Epithelial cell of proximal tubule (primary cell): ENCODE measurements around the gene STUB1. TPM values are rescaled to one million over a fixed set of nuclear protein-coding genes. Genes with fewer than 3 reads are reported as not detected.

ENCODE experiments used
- DNase-seq: peaks from one replicate; pipeline ENCODE4 v3.0.0-alpha.2; 2011; ENCODE audit warnings: low read depth
- H3K4me3 ChIP-seq: 2 replicates; pipeline ENCODE4 v1.5.1; 2011; ENCODE audit warnings: low read depth, mild to moderate bottlenecking, low read length
- total RNA-seq: library from RNA; depleted of rRNA; stranded (reverse); fragments of >200 nt; gene quantifications from 2 replicates; pipeline ENCODE4 v1.2.3, GENCODE V29; 2015
- TF ChIP-seq, protein P1 (sequence below): conservative IDR thresholded peaks from 2 replicates; pipeline ENCODE4 v1.5.1; 2012; ENCODE audit warnings: low read depth, mild to moderate bottlenecking, low read length

Gene STUB1
- total RNA-seq, 1 donor from 2014 or later = 158 TPM

DNA sequence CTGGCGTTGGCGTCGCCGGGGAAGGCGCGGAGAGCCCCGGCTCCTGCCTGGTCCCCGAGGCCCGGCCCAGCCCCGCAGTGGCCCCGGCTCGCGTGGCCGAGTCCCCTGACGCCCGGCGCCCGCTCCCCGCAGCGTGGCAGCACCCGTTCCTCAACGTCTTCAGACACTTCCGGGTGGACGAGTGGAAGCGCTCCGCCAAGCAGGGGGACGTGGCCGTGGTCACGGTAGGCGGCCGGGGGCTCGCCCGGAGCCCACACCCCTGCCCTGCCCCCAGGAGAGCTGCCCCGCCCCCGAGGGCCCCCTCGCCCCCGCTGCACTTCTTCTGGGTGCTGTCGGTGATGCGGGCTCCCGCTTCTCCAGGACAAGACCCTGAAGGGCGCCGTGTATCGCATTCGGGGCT, 30.6 kb upstream of the STUB1 start:
- peak overlapping the region; percentile 70 for H3K4me3 ChIP-seq
- TF ChIP-seq, protein P1, sequence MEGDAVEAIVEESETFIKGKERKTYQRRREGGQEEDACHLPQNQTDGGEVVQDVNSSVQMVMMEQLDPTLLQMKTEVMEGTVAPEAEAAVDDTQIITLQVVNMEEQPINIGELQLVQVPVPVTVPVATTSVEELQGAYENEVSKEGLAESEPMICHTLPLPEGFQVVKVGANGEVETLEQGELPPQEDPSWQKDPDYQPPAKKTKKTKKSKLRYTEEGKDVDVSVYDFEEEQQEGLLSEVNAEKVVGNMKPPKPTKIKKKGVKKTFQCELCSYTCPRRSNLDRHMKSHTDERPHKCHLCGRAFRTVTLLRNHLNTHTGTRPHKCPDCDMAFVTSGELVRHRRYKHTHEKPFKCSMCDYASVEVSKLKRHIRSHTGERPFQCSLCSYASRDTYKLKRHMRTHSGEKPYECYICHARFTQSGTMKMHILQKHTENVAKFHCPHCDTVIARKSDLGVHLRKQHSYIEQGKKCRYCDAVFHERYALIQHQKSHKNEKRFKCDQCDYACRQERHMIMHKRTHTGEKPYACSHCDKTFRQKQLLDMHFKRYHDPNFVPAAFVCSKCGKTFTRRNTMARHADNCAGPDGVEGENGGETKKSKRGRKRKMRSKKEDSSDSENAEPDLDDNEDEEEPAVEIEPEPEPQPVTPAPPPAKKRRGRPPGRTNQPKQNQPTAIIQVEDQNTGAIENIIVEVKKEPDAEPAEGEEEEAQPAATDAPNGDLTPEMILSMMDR = no peak
- DNase-seq = no peak

DNA sequence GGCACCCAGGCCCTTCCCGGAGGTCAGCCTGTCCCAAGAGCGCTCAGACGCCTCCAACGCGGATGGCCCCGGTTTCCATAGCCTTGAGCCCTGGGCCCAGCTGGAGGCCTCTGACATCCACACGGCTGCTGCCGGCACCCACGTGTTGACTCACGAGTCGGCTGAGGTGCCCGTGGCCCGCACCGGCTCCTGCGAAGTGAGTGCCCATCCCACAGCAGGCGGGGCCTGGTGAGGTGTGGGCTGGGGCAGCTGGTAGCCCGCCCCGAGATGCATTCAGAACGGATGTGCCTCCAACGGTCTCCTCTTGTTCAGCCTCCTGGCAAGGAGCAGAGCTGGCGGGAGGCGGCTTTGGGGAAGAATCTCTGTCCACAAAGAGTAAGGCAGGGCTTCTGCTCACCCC, 28.4 kb upstream of the STUB1 start:
- H3K4me3 ChIP-seq = no peak overlapping the region
- TF ChIP-seq, protein P1 = no peak

DNA sequence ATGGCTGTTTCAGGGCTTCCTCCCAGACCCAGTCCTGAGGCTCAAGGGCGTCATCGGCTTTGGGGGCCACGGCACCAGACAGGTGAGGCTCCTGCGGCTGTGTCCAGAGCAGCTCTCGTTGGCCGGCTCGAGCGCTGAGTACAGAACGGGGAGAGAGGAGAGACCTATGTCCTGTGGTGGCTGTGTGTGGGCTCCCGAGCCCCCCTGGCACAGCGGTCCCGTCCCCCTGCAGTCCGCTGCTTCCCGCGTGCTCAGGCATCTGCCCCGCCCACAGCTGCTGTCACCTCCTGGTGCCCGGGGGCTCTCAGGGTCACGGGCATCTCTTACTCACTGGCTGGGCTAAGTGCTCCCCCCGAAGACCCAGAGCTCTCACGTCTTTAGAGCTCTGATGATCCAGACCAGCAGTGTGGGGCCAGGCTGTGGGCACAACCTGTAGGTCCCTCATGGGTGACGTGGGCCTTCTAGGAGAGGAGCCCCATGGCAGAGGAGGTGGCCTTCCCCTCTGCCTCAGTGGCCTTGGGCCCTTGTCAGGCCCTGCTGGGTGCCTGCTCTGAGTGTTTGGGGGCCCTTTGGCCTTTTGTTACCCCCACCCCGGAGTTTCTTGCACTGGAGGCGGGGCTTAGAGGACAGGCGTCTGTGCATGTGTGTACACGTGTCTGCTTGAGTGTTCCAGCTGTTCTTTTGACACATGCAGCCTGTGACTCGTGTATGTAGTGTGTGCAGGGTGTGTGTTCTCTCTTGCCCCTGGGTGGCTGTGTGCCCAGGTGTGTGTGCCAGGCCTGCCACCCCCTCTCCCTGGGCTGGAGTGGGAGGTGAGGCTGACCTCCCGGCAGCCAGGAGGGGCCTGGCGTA, 27.5 kb upstream of the STUB1 start:
- no peak overlapping the region for H3K4me3 ChIP-seq
- TF ChIP-seq, protein P1 = no peak
- no peak for DNase-seq

More for the DNA sequence above, 28.4 kb upstream of the STUB1 start:
- DNase-seq = no peak

DNA sequence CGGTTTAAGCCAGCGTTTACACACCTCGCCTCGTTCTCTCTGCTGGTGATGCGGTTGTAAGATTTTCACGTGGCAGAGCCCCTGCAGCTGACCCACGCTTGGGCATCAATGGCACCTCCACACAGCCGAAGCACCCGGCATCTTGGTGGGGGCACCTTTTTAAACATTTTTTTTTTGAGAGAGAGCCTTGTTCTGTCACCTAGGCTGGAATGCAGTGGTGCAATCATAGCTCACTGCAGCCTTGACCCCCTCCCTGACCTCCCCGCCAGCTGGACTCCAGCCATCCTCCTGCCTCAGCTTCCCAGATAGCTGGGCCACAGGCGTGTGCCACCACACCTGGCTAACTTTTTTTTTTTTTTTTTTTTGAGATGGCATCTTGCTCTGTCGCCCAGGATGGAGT, 26.2 kb upstream of the STUB1 start:
- TF ChIP-seq, protein P1 = no peak
- no peak overlapping the region for H3K4me3 ChIP-seq
- DNase-seq = no peak

DNA sequence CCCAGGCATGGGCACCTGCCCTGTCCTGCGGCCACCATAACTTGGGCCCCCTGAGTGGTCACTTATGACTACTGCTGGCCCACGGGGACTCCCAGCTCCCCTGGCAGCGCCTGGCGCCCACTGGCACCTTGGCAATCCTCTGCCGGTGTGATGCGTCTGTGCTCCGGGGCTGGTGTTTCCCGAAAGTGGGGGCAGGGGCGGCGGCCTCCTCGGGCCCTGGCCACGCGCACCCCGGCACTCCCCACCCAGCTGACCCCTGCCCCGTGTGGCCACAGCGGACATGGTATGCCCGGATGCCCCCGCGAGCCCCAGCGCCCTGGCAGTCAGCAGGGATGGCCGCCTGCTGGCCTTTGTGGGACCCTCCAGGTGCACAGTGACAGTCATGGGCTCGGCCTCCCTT, 22.7 kb upstream of the STUB1 start:
- no peak for DNase-seq
- TF ChIP-seq, protein P1 = no peak
- H3K4me3 ChIP-seq = no peak overlapping the region

DNA sequence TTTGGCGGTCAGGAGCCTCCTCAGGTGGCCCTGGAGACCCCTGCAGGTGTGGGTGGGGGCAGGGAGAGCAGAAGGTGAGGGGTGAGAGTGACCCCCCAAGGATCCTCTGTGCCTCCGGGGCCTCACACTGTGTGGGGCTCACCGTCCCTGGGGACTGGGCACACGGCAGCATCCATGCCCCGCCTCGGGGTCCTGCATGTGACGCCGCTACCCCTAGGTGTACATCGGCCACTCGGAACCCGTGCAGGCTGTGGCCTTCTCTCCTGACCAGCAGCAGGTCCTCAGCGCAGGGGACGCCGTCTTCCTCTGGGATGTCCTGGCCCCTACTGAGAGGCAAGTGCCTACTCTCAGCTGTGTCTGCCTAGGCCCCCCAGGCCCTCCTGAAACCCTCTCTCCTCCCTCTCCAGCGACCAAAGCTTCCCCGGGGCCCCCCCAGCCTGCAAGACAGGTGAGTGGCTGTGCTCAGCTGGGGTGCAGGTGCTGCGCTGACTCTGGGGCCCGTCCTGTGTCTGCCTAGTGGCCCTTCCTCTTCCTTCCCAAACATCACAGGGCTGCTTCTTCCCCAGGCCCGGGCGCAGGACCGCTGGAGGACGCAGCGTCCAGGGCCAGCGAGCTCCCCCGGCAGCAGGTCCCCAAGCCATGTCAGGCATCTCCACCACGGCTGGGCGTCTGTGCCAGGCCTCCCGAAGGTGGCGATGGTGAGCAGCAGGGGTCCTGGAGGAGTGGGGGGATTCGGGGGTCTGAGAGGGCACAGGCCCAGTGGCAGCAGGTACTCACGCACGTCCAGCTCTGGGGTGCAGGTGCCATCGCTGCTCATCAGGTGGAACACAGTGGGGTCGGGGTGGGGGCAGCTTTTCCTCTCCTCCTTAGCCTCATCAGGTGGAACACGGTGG, 21.3 kb upstream of the STUB1 start:
- TF ChIP-seq, protein P1 = peak; percentile 20
- no peak for DNase-seq
- H3K4me3 ChIP-seq = no peak overlapping the region
